ENCODE results near the gene CTSC.
"Not testable (repeated sequence)": the region's sequence is repeated elsewhere in the genome, so short reads cannot be mapped to it uniquely, and the experiment has no call there.

Gene CTSC

GRCh38 chr11:88277349-88277915 lies 60.1 kb downstream of the CTSC start:
- no peak for DNase-seq

DNA sequence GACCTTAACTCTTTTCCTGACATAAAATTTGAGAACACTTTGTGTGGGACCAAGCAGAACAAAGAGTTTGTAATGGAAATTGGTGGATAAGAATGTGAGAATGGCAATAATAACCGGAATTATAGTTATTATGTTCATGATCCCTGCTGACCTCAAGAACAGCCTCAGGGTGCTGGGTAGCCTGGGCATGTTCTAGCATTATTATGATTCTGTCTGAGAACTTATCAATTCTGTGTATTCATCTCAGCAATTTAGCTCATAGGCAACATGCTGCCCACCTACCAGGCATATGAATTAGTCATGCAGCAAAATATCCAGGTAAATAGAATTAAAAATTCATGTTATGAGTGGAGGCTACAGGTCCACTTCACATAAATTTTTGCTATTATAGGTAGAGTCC lies 61.9 kb downstream of the CTSC start:
- DNase-seq: no peak

- no peak for DNase-seq
Observed at GRCh38 chr11:88266919-88267318, 70.6 kb downstream of the CTSC start.

- no peak for DNase-seq
Observed at GRCh38 chr11:88266157-88266556, 71.4 kb downstream of the CTSC start.

DNA sequence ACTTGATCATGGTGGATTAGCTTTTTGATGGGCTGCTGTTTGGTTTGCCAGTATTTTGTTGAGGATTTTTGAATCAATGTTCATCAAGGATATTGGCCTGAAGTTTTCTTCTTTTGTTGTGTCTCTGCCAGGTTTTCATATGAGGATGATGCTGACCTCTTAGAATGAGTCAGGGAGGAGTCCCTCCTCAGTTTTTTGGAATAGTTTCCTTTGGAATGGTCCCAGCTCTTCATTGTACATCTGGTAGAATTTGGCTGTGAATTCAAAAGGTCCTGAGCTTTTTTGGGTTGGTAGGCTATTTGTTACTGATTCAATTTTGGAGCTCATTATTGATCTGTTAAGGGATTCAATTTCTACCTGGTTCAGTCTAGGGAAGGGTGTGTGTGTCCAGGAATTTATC lies 78.1 kb downstream of the CTSC start:
- DNase-seq: no peak

DNA sequence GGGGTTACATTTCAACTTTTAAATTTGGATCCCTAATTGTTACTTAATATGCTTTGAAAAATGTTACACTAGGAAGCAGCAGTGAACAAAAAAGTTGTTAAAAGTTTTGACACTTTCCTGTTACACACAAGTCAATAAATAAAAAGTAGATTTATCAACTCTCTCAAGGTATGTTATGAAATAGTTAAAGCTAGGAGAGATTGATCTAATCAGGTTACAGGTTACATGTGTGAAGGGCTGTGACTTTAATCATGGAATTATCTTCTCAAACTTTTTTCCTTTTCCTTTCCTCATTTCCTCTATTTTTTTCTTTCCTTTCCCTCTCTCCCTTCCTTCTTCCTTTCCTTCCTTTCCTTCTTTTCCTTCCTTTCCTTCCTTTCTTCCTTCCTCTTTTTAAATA lies 85.3 kb downstream of the CTSC start:
- no peak for DNase-seq

DNA sequence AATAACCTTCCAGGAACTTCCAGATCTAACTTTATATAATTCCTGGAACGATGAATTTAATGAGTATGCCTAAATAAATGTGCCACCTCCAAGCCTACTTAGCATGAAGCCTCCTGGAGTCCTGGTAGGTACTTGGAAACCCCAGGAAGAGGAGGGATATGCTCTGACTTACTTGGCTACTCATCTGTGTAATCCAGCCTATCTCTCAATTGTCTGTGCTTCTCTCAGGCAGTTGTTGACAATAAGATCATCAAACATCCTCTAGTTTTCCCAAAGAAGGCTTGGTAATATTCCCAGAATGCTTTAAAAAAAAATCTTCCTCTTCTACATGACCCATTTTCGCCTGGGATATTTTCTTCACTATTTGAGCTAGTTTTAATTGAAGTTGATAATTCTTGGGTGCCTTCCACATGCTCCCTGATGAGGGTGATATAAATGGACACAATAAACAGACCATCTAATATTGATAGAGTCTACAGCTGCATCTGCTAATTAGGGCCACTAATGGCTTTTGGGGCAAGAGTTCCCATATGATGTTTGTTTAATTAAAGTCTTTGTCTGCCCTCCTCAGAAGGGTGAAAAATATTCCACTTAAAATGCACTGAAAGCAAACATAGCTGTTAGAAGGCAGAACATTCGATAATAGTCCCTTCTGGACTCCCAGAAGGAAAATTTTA lies 86.8 kb downstream of the CTSC start:
- no peak for DNase-seq

- no peak for DNase-seq
Observed at GRCh38 chr11:88249706-88250105, 87.8 kb downstream of the CTSC start.

GRCh38 chr11:88246696-88247095 lies 90.8 kb downstream of the CTSC start:
- DNase-seq: no peak

GRCh38 chr11:88245576-88245975 lies 92.0 kb downstream of the CTSC start:
- DNase-seq: not testable (repeated sequence)

Data from GOT3 (cell line).